SH-SY5Y (cell line): ENCODE results near the gene GLOD5.

ENCODE experiments used
- GATA2 ChIP-seq: IDR thresholded peaks from 2 replicates; pipeline ENCODE4 v1.6.1; 2011; ENCODE audit warnings: mild to moderate bottlenecking, low read depth, low read length
- GATA3 ChIP-seq: IDR thresholded peaks from 2 replicates; pipeline ENCODE4 v1.6.1; 2011; ENCODE audit warnings: low read depth, mild to moderate bottlenecking, low read length, moderate library complexity

DNA sequence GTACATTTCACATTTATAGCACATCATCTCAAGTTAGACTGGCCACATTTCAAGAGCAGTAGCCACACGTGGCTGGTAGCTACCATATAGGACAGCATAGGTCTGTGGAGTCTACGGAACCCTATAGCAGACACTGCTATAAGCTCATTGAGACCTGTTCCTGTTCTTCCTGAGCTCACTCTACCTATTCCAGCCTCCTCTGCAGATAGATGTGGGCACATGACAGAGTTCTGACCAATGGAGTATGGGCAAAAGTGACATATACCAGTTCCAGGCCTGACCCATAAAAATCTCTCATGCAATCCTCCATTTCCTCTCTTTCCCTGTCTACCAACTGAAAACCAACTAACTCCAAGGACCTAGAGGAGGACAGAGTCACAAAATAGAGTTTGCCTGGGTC is 36.8 kb downstream of the GLOD5 start:
- TF ChIP-seq GATA2, result no peak
- TF ChIP-seq GATA3, result no peak
